ENCODE data around the gene MBOAT1.

Gene MBOAT1

DNA sequence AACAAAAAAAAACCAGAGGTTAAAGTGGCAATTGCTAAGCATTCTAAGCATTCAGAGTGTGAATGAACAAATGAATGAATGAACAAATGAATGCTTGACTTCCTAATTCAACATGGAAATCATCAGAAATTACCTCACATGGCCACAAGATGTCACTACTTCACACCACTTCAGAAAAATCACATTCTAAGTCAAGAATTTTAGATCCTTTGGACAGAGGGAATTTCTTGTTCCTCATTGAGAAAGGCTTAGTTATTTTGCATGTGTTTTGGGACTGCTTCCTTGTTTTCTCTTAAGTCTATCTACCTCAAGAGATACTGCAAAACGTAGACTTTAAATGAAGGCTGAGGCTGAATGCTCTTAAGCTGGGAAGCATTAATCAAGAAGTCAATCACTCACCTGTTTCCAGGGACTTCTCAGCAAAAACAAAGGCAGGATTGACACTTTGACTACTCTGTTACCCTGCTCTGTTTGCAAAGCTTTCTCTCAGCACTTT, 120.2 kb downstream of the MBOAT1 start:
- DNase-seq = no peak

DNA sequence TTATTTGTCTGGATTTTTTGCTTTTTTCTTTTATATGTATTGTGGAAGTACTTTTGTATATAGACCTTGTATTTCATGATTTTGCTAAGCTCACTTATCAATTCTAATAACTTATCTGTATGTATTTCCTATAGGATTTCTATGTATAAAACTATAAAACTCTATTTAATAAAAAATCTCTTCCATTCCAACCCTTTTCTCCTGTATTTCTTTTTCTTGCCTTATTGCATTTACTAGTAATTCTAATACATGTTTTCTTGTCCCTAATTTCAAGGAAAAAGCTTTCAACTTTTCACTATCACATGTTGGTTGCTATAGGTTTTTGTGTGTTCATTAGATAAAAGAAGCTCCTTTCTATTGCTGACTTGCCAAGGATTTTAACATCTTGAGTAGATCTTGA, 125.3 kb downstream of the MBOAT1 start:
- DNase-seq = no peak

DNA sequence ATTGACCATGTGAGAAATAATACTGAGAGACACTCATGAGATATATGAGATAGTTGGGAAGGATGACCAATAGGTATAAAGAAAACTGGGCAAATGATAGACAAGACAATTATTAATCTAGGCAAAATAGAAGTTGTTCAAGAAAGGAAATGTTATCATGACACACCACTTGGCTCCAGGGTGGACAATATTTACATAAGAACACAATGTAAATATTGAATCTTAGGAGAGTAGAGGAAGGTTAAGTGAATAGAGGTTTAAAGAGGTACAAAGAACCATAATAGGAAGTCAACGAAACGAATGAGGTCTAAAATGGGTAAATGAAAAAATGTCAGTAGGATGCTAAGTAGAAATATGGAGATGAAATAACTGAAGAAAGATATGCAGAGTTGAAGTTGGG, 126.5 kb downstream of the MBOAT1 start:
- no peak for DNase-seq

DNA sequence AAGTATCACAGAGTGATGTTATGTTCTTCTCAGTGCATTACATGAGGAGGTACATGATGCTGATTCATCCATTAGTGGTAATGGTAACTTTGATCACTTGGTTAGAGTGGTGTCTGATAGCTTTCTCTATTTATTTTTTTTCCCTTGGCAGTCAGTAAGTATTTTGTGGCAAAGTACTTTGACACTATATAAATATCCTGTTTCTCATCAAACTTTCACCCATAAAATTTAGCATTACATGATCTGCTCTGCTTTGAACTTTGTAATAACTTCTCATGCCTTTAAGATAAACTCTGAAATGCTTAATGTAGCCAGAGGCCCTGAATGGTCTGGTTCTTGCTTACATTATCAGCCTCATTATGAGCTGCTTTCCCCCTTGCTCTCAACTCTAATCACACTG, 127.9 kb downstream of the MBOAT1 start:
- no peak for DNase-seq

DNA sequence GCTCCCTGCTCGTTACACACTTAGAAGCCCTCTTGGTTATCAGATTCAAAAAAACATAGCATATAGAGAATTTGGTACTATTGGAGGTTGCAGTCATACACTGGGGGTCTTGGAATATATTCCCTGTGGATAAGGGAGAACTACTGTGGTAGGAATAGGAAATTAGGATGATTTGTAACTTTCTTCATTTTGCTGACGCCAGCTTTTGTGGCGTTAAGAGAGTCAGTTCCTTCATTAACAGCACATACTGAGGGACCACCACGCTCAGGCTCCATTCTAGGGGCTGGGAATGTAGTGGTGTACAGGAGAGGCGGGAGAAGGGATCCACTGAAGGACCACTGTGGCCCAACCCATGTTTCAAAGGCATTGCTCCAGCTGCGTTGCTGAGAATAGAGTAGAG, 140.3 kb downstream of the MBOAT1 start:
- no peak for DNase-seq

DNA sequence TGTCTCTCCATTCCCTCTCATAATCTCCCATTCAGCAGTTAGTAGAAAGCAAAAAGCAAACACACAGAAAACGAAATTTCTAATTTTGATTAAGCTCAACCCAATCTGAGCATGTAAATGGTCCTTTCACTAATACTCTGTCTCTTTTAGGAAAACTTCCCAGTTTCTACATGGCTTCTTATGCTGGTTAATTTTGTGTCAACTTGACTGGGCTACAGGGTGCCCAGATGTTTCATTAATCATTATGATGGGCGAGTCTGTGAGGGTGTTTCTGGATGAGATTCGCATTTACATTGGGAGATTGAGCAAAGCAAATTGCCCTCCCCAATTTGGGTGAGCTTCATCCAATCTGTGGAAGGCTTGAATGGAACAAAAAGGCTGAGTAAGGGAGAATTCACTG, 142.2 kb downstream of the MBOAT1 start:
- no peak for DNase-seq

DNA sequence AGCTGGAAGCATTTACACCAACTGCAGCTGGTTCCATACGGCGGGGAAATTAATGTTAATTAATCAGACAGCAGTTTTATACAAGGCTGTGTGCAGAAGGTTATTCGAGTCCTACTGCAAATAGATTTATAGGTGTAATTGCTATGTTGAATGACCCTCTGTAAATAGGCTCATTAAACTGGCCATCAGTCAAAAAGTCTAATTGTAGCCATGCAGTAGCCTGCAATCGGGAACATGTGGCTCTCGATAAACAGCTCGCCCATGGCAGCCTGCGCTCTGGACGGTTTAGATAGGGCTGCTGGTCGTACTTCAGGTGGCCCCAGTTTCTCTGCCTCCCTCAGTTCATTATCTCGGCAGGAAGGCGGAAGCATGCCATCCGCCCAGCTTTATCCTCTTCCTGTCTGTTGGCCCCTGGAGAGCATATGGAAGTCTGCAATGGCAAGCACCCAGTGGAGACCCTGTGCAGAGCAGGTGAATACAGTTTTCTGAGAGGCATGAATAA, 143.2 kb downstream of the MBOAT1 start:
- DNase-seq = no peak

DNA sequence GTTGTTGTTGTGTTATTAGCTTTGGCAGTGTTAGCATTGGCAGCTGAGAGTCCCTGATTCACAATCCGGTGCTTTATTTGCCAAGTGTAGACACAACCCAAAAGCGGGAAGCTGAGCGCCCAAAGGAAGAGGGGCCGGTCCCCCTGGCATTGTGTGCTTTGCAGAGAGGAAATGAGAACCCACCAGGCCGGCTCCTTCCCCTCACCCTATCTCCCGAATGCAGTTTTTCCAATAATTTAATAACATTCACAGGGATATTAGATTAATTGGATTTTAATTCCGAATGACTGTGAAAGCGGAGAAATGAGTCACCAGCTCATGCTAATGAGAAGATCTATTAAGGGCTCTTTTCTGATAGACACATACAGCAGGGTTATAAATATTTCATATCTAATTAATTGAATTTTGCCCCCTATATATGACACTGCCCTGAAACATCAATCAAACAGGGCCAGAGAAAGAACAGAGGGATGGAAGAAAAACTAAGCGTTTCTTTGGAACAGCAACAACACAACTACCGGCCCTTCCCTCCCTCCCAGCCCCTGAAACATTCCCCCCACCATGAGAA, 143.8 kb downstream of the MBOAT1 start:
- DNase-seq = no peak

DNA sequence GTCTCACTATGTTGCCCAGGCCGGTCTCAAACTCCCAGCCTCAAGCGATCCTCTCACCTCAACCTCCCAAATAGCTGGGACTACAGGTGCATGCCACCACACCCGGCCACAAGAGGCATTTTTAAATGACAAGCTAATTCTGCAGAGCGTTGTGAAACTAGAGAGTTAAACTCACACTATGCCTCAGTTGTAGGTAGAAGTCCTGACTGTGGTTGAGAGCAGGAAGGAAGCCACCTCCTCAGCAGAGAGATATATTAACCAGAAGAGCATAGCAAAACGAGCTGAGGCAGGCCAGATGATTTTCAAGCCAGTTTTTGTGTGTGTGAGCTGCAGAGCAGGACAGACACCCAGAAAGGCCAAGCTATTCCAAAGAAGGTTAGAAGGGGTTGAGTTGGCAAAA, 150.3 kb downstream of the MBOAT1 start:
- no peak for DNase-seq

DNA sequence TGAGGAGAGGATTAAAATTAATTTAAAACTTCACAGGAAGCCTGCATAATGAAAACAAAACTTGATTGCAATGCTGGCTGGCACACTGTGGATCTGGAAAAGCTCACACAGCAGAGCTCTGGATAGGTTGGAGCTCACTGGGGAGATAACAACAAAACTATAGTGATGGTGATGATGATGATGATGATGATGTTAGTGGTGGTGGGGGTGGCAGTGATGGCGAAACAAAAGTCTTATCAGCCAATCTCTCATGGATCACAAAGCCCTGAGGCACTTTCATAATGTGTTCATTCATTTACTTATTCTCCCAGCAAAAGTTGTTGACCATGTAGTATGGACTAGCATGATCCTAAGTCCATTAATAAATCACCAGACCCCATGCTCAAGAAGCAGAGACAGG, 152.0 kb downstream of the MBOAT1 start:
- DNase-seq = no peak

DNA sequence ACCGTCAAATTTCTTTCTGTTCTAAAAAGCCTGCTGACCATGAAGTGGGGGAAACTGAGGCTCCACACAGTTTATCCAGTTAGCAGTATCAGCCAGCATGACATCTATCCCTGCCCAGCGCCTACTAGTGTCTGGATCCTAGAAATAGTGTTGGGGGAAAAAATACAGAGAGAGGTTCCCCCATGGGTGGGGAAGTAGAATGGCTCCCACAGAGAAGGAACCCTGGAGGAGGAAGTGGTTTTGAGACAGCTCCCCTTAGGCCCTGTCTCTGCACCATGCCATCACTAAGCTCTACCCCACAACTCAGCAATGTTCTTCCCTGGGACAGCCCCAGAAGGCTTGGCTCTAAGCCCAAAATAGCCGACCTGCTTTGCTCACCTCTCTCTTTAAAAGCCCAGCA, 153.4 kb downstream of the MBOAT1 start:
- no peak for DNase-seq

DNA sequence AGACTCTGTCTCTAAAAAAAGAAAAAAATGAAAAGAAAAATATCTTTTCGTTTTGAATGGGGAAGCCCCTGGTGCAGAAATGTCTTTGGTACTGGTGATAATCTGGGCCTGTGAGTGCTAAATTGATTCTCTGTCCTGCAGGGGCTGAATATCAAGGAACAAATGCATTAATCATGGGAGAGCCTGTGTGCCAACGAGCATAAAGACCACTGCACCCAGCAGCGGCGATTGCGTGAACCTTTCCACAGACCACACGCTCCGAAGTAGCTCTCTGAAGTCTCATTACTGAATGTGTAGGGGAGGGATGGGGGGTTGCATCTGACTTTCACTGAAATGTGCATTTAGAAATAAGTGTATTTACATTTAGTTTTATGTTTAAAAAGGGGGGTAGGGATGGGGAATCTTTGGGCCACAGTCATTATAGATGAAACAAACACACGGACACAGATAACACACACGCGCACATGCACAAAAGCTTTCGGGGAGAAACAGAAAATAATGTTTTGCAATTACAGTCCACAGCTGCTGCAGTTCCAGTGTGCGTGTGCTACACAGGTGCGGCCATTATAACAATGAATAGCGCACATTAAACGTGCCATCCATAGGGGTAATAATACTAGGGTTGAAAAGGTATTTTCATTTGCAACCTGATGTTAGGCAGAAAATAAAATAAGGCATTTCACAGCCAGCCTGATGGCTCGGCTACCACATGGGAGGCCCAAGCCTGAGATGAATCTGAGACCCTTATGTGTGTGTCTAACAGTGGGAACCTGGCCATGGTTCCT, 154.0 kb downstream of the MBOAT1 start:
- DNase-seq = no peak

DNA sequence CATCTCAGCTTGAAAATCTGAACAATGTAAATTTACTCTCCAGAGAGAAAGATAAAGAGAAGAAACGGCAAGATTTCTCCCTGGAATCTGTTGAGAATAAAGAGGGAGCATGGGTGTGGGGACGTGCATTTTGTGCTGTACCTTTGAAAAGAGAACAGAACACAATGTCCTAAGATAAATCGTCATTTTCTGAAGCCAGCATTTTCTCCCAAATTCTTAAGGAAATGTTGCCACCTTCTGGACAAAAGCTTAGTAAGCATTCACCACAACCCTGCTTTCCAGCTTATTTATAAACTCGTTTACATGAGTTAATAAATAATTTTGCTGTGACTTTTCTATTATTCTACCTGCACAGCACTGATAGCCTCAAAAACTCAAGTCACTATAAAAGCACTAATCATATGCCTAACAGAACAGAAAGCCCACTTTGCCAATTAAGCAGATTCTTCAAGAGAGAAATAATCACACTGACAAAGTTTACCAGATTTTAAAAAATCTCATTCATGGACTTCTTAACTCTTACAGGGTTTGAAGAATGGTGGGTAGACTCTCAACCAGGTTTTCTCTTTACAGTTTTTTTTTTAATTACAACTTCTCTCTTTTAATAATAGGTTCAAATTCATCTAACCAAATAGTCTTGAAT, 155.8 kb downstream of the MBOAT1 start:
- no peak for DNase-seq

DNA sequence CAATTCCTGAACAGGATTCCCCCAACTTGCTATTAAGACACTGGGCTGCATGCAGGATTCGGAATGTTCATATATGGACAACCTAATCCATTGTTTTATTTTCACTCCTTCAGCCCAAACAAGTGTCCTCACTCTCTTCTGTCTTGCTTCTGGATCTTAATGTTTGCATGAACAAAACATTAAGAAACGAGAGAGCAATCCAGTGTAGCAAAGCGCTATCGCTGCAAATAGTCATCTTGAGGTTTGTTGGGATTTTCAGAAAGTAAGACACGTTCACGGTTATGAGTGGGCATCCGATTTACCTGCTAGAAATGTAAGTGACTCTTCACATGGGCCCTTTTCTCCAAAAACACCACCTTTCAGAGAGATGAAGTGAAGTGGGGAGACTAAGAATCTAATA, 156.4 kb downstream of the MBOAT1 start:
- no peak for DNase-seq
